Sigmoid colon (tissue), 7 donors: Measurements from ENCODE around the gene ZRSR2. TPM values are rescaled to one million over a fixed set of nuclear protein-coding genes. Genes with fewer than 3 reads are reported as not detected.
"Not testable (repeated sequence)": the region's sequence is repeated elsewhere in the genome, so short reads cannot be mapped to it uniquely, and the experiment has no call there.

Experiments
- DNase-seq: peaks from one replicate; pipeline ENCODE4 v3.0.0-alpha.2; 2019
- H3K27ac ChIP-seq, 4 donors: fragments of 200-600 bp; sonication (generic); one replicate each; pipeline ENCODE4 v1.5.1; 2016 to 2019; ENCODE audit warnings: mild to moderate bottlenecking in 1 of 4
- H3K27me3 ChIP-seq, 3 donors: fragments of 200-600 bp; sonication (generic); one replicate each; pipeline ENCODE4 v1.5.1; 2019; ENCODE audit warnings: mild to moderate bottlenecking in 1 of 3
- H3K36me3 ChIP-seq, 4 donors: fragments of 200-600 bp; sonication (generic); one replicate each; pipeline ENCODE4 v1.5.1; 2016 to 2019
- H3K4me1 ChIP-seq, 4 donors: fragments of 200-600 bp; sonication (generic); one replicate each; pipeline ENCODE4 v1.5.1; 2017 to 2019
- H3K4me3 ChIP-seq, 4 donors: fragments of 200-600 bp; sonication (generic); one replicate each; pipeline ENCODE4 v1.5.1; 2017 to 2019; ENCODE audit warnings: mild to moderate bottlenecking in 2 of 4, moderate library complexity in 1 of 4
- H3K9me3 ChIP-seq, 4 donors: fragments of 200-600 bp in 3 of 4; sonication (generic) in 3 of 4; one replicate each; pipeline versions ENCODE4 v1.5.1 to v1.6.1; 2013 to 2019
- EP300 ChIP-seq, 4 donors: sonication (generic); formaldehyde crosslinking; IDR thresholded peaks; one replicate each; pipeline ENCODE4 v1.6.1; 2017; ENCODE audit warnings: antibody characterized with exemption in 4 of 4
- POLR2A ChIP-seq, 2 donors: fragments of 450-650 bp; IDR thresholded peaks; one replicate each; pipeline ENCODE4 v1.6.1; 2016; ENCODE audit warnings: antibody characterized with exemption in 2 of 2, mild to moderate bottlenecking in 2 of 2, moderate library complexity in 2 of 2
- POLR2AphosphoS5 ChIP-seq, 4 donors: sonication (generic); formaldehyde crosslinking; IDR thresholded peaks; one replicate each; pipeline ENCODE4 v1.6.1; 2017; ENCODE audit warnings: antibody characterized with exemption in 4 of 4
- WGBS, 2 donors: extraction: QIAGEN DNeasy Blood & Tissue Kit; methylation state at CpG; one replicate each; pipeline ENCODE4 v1.1.7; 2013; 5-methylcytosine and 5-hydroxymethylcytosine counted together
- intact Hi-C: fragments of 100-400 bp; cut with DNase I; formaldehyde crosslinking; loops from one replicate; pipeline ENCODE4 v1.15.1; 2023
- polyA plus RNA-seq, 3 donors: library from polyadenylated mRNA; stranded (reverse); fragments of 200-250 nt; gene quantifications; one replicate each; pipeline ENCODE4 v1.2.3, GENCODE V29; 2013
- total RNA-seq, 4 donors: library from RNA; depleted of rRNA; stranded (reverse); fragments of >200 nt; gene quantifications; one replicate each; pipeline ENCODE4 v1.1.0, GENCODE V29; 2016
- TF ChIP-seq, protein P1 (sequence below), 4 experiments: fragments of 450-650 bp in 3 of 4; fragments of 200-600 bp in 1 of 4; IDR thresholded peaks; one replicate each; pipeline ENCODE4 v1.5.1; 2016 to 2019; ENCODE audit warnings: antibody characterized with exemption in 4 of 4, mild to moderate bottlenecking in 3 of 4, moderate library complexity in 2 of 4
- donor health status: healthy with polysubstance abuse.
- donor health status: Bipolar disorder and iron deficiency.
- donor health status: healthy.

ZRSR2 gene
- total and polyA plus RNA-seq, 7 donors, result 6.8 to 15.6 (median 12.6) TPM

DNA sequence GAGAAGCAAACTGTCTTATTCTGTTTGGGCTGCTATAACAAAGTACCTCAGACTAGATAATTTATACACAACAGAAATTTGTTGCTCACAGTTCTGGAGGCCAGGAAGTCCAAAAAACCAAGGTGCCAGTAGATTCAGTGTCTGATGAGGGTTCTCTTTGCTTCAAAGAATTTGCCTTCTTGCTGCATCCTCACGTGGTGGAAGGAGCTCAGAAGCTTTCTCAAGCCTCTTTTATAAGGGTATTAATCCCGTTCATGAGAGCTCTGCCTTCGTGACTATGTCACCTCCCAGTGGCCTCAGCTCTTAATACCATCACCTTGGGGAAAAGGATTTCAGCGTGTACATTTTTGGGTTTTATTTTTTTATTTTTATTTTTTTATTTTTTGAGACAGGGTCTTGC, 32.1 kb upstream of the ZRSR2 start:
- Histone ChIP-seq H3K36me3 (no peaks in the 10 kb centered on the region), H3K4me3 (no peak overlapping the region), H3K27ac (no peak overlapping the region), H3K9me3 (no peaks in the 10 kb centered on the region), H3K4me1 (no peaks in the 10 kb centered on the region), H3K27me3 (no peaks in the 10 kb centered on the region)
- intact Hi-C loops, result no loop called here
- DNase-seq, result no peak
- WGBS, 2 donors, result 65 to 73% methylated on average over 4 of the region's 4 CpGs
- TF ChIP-seq EP300 (IDR thresholded peaks at IDR 0.05), result no peak

DNA sequence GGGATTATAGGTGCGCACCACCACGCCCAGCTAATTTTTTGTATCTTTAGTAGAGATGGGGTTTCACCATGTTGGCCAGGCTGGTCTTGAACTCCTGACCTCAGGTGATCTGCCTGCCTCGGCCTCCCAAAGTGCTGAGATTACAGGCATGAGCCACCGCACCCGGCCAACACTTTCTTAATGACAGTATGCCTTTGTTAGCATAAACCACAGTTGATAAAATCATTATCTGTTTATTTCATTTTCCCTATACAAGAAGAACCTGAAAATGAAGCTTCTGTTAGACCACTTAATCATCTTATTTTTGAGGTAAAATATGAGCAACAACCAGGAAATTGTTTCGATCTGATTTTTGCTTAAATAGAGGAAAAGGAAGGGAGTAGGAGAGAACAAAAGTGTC, 30.4 kb upstream of the ZRSR2 start:
- WGBS, 2 donors, result 84 to 89% methylated on average over 6 of the region's 6 CpGs
- not testable (repeated sequence) for H3K4me3 ChIP-seq, H3K4me1 ChIP-seq, DNase-seq, H3K27me3 ChIP-seq, H3K27ac ChIP-seq, H3K9me3 ChIP-seq, H3K36me3 ChIP-seq
- intact Hi-C loops, result loop anchor here (10.0 kb wide), 1 partner anchor 935 kb away; no protein-coding TSS in a partner anchor

DNA sequence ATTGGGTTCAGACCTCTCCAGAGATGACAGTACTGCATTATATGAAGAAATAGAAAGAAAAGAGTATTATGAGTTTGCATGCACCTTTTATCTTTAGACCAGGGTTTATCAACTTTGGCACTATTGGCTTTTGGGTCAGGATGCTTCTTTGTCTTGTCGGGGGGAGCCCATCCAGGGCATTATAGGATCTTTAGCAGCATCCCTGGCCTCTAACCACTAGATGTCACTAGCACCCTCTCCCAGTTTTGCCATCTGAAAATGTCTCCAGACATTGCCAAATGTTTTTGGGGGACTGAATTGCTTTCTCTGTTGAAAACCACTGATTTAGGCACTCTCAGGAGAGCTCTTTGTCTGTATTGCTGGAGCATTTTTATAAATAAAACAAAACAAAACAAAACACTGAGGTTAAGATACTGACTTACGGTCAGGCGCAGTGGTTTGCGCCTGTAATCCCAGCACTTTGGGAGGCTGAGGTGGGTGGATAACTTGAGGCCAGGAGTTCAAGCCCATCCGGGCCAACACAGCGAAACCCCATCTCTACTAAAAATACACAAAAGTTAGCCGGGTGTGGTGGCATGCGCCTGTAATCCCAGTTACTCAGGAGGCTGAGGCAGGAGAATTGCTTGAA, 28.6 kb upstream of the ZRSR2 start:
- H3K36me3 ChIP-seq, result no peaks in the 10 kb centered on the region
- no peak overlapping the region for H3K4me3 ChIP-seq
- no peaks in the 10 kb centered on the region for H3K4me1 ChIP-seq
- H3K27ac ChIP-seq, result no peak overlapping the region
- no peak for TF ChIP-seq POLR2A (IDR thresholded peaks at IDR 0.05)
- TF ChIP-seq, protein P1, sequence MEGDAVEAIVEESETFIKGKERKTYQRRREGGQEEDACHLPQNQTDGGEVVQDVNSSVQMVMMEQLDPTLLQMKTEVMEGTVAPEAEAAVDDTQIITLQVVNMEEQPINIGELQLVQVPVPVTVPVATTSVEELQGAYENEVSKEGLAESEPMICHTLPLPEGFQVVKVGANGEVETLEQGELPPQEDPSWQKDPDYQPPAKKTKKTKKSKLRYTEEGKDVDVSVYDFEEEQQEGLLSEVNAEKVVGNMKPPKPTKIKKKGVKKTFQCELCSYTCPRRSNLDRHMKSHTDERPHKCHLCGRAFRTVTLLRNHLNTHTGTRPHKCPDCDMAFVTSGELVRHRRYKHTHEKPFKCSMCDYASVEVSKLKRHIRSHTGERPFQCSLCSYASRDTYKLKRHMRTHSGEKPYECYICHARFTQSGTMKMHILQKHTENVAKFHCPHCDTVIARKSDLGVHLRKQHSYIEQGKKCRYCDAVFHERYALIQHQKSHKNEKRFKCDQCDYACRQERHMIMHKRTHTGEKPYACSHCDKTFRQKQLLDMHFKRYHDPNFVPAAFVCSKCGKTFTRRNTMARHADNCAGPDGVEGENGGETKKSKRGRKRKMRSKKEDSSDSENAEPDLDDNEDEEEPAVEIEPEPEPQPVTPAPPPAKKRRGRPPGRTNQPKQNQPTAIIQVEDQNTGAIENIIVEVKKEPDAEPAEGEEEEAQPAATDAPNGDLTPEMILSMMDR (IDR thresholded peaks at IDR 0.05), result peak in 3 of 4 experiments; percentile 18 to 52 (median 34)
- H3K27me3 ChIP-seq, result no peaks in the 10 kb centered on the region
- intact Hi-C loops, result loop anchor here (10.0 kb wide), 1 partner anchor 933 kb away; no protein-coding TSS in a partner anchor
- WGBS, 2 donors, result 71 to 78% methylated on average over 8 of the region's 8 CpGs
- DNase-seq, result no peak
- no peaks in the 10 kb centered on the region for H3K9me3 ChIP-seq

- H3K36me3 ChIP-seq, result no peaks in the 10 kb centered on the region
- TF ChIP-seq POLR2A (IDR thresholded peaks at IDR 0.05) (no peak), EP300 (IDR thresholded peaks at IDR 0.05) (no peak), POLR2AphosphoS5 (IDR thresholded peaks at IDR 0.05) (no peak)
- TF ChIP-seq, protein P1 (IDR thresholded peaks at IDR 0.05), result no peak
- H3K4me1 ChIP-seq, result no peaks in the 10 kb centered on the region
- DNase-seq, result no peak
- H3K9me3 ChIP-seq, result no peaks in the 10 kb centered on the region
- no peaks in the 10 kb centered on the region for H3K27me3 ChIP-seq
- no peak overlapping the region for H3K4me3 ChIP-seq
- 83 to 93% methylated on average over 4 of the region's 4 CpGs for WGBS, 2 donors
- H3K27ac ChIP-seq, result no peak overlapping the region
- intact Hi-C loops, result loop anchor here (10.0 kb wide), 1 partner anchor 925 kb away; no protein-coding TSS in a partner anchor
Measured at GRCh38 chrX:15769300-15769954, 20.9 kb upstream of the ZRSR2 start.

- Histone ChIP-seq H3K27ac (no peak overlapping the region), H3K9me3 (no peaks in the 10 kb centered on the region), H3K27me3 (no peaks in the 10 kb centered on the region), H3K4me3 (no peak overlapping the region), H3K4me1 (no peaks in the 10 kb centered on the region), H3K36me3 (peaks cover 0 to 5% (median 2%) of the 10 kb centered on the region in 4 donors)
- TF ChIP-seq, protein P1 (IDR thresholded peaks at IDR 0.05), result no peak
- TF ChIP-seq POLR2AphosphoS5 (IDR thresholded peaks at IDR 0.05) (no peak), EP300 (IDR thresholded peaks at IDR 0.05) (no peak), POLR2A (IDR thresholded peaks at IDR 0.05) (no peak)
- WGBS, 2 donors, result 61 to 70% methylated on average over 13 of the region's 13 CpGs
- DNase-seq, result no peak
- intact Hi-C loops, result no loop called here
Measured at GRCh38 chrX:15781961-15782699, 8.2 kb upstream of the ZRSR2 start.
